ENCODE results near the gene MAD2L2.

The MAD2L2 gene

GRCh38 chr1:11727119-11727518 is 46.2 kb upstream of the MAD2L2 start:
- H3K27me3 ChIP-seq (ENCODE audit: insufficient read depth, low read depth, severe bottlenecking): no peaks in the 10 kb centered on the region
- no peak overlapping the region for H3K4me3 ChIP-seq (ENCODE audit: low read depth, low read length)
- H3K27ac ChIP-seq: no peak overlapping the region
- DNase-seq: no peak
- H3K36me3 ChIP-seq: no peaks in the 10 kb centered on the region
- TF ChIP-seq, protein P1, sequence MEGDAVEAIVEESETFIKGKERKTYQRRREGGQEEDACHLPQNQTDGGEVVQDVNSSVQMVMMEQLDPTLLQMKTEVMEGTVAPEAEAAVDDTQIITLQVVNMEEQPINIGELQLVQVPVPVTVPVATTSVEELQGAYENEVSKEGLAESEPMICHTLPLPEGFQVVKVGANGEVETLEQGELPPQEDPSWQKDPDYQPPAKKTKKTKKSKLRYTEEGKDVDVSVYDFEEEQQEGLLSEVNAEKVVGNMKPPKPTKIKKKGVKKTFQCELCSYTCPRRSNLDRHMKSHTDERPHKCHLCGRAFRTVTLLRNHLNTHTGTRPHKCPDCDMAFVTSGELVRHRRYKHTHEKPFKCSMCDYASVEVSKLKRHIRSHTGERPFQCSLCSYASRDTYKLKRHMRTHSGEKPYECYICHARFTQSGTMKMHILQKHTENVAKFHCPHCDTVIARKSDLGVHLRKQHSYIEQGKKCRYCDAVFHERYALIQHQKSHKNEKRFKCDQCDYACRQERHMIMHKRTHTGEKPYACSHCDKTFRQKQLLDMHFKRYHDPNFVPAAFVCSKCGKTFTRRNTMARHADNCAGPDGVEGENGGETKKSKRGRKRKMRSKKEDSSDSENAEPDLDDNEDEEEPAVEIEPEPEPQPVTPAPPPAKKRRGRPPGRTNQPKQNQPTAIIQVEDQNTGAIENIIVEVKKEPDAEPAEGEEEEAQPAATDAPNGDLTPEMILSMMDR (IDR thresholded peaks at IDR 0.05; ENCODE audit: low read depth, low read length): no peak
- no peaks in the 10 kb centered on the region for H3K9me3 ChIP-seq (ENCODE audit: severe bottlenecking)

DNA sequence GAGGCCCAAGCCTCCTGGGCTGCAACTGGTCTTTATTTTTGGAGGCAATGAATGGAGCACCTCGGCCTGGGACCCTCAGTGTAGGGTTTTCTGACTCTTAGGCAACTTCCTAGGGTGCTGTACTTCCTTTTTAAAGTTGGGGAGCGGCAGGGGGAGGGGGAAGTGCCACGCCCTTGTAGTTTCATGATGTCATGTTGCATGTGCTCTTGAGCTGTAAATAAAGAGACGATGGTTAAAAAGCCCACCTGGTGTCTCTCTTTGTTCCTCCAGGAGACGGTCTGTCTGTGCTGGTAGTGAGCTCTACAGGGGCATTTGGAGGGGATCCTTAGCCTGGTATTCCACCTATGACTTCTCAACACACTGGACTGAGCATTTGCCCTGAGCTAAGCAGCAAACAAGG is 44.7 kb upstream of the MAD2L2 start:
- Histone ChIP-seq H3K27me3 (ENCODE audit: insufficient read depth, low read depth, severe bottlenecking) (no peaks in the 10 kb centered on the region), H3K9me3 (ENCODE audit: severe bottlenecking) (no peaks in the 10 kb centered on the region), H3K36me3 (no peaks in the 10 kb centered on the region), H3K4me3 (ENCODE audit: low read depth, low read length) (no peak overlapping the region), H3K27ac (peak overlapping the region; percentile 12; the same call in 1 of the 2 replicates)
- DNase-seq: no peak
- TF ChIP-seq, protein P1 (IDR thresholded peaks at IDR 0.05; ENCODE audit: low read depth, low read length): no peak

DNA sequence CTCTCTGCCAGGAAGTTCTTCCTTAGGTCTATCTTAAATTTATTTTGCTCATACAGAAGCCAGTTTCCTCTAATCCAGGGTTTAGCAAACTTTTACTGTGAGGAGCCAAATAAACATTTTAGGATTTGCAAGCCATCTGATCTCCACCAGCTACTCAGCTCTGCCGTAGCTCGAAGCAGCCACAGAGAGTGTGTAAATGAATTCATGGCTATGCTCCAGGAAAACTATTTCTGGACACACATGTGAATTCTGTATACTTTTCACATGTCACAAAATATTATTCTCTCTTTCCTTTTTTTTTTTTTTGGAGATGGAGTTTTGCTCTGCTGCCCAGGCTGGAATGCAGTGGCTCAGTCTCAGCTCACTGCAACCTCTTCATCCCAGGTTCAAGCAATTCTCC is 41.6 kb upstream of the MAD2L2 start:
- peaks cover 4% of the 10 kb centered on the region for H3K36me3 ChIP-seq

DNA sequence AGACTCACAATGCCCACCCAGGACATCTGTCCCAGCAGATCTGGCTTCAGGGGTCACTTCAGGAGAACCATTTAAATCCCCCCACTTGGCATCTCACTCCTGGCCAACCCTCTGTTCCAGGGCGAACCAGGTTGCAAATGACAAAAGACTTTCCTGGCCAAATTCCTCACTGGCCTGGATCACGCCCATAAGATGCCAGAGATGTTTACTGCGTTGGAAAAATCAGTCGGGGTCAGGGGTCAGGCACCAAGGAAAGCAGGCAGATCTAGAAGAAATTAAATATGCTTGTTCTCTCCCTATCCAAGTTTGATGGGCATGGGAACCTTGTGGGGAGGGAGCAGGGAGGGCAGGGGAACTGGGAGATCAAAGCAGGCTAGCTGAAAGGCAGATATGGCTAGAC is 40.4 kb upstream of the MAD2L2 start:
- TF ChIP-seq, protein P1 (IDR thresholded peaks at IDR 0.05; ENCODE audit: low read depth, low read length): no peak
- Histone ChIP-seq H3K27me3 (ENCODE audit: insufficient read depth, low read depth, severe bottlenecking) (no peaks in the 10 kb centered on the region), H3K4me3 (ENCODE audit: low read depth, low read length) (no peak overlapping the region), H3K36me3 (peaks cover 4% of the 10 kb centered on the region), H3K27ac (no peak overlapping the region), H3K9me3 (ENCODE audit: severe bottlenecking) (no peaks in the 10 kb centered on the region)
- no peak for DNase-seq

More for the DNA sequence above, 41.6 kb upstream of the MAD2L2 start:
- Histone ChIP-seq H3K27me3 (ENCODE audit: insufficient read depth, low read depth, severe bottlenecking) (no peaks in the 10 kb centered on the region), H3K27ac (no peak overlapping the region), H3K9me3 (ENCODE audit: severe bottlenecking) (no peaks in the 10 kb centered on the region), H3K4me3 (ENCODE audit: low read depth, low read length) (no peak overlapping the region)
- no peak for DNase-seq
- TF ChIP-seq, protein P1 (IDR thresholded peaks at IDR 0.05; ENCODE audit: low read depth, low read length): no peak

GRCh38 chr1:11720525-11720924 is 39.6 kb upstream of the MAD2L2 start:
- Histone ChIP-seq H3K36me3 (peaks cover 4% of the 10 kb centered on the region), H3K9me3 (ENCODE audit: severe bottlenecking) (no peaks in the 10 kb centered on the region), H3K4me3 (ENCODE audit: low read depth, low read length) (no peak overlapping the region), H3K27me3 (ENCODE audit: insufficient read depth, low read depth, severe bottlenecking) (no peaks in the 10 kb centered on the region), H3K27ac (no peak overlapping the region)
- no peak for DNase-seq
- TF ChIP-seq, protein P1 (IDR thresholded peaks at IDR 0.05; ENCODE audit: low read depth, low read length): no peak

DNA sequence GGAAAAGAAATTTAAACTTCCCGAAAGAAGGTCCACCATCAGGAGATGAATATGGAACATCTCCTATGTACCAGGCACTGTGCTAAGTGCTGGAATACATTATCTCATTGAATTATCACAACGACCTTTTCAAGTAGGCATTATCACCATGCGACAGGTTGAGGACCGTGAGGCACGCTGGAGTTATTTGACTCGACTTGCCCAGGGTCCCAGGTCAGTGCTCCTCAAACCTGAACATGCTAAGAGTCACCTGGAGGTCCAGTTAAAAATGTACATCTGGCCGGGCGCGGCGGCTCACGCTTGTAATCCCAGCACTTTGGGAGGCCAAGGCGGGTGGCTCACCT is 39.1 kb upstream of the MAD2L2 start:
- H3K36me3 ChIP-seq: peaks cover 4% of the 10 kb centered on the region
- no peaks in the 10 kb centered on the region for H3K27me3 ChIP-seq (ENCODE audit: insufficient read depth, low read depth, severe bottlenecking)
- no peaks in the 10 kb centered on the region for H3K9me3 ChIP-seq (ENCODE audit: severe bottlenecking)
- no peak overlapping the region for H3K4me3 ChIP-seq (ENCODE audit: low read depth, low read length)
- TF ChIP-seq, protein P1 (IDR thresholded peaks at IDR 0.05; ENCODE audit: low read depth, low read length): no peak
- no peak for DNase-seq
- peak overlapping the region; percentile 66; the same call in 1 of the 2 replicates for H3K27ac ChIP-seq

Data from WERI-Rb-1 (cell line).